ENCODE measurements around the gene LMF1.
"Not testable (repeated sequence)": the region's sequence is repeated elsewhere in the genome, so short reads cannot be mapped to it uniquely, and the experiment has no call there.

DNA sequence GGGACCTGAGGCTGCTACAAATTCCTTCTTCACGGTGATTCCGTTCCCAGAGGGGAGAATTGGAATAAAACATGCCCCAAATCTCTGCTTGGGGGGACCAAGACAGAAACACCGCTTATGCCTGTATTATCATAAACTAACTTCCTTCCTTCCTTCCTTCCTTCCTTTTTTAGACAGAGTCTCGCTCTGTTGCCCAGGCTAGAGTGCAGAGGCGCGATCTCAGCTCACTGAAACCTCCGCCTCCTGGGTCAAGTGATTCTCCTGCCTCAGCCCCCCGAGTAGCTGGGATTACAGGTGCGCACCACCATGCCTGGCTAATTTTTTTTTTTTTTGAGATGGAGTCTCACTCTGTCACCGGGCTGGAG lies 150.8 kb downstream of the LMF1 start:
- TF ChIP-seq, protein P1, sequence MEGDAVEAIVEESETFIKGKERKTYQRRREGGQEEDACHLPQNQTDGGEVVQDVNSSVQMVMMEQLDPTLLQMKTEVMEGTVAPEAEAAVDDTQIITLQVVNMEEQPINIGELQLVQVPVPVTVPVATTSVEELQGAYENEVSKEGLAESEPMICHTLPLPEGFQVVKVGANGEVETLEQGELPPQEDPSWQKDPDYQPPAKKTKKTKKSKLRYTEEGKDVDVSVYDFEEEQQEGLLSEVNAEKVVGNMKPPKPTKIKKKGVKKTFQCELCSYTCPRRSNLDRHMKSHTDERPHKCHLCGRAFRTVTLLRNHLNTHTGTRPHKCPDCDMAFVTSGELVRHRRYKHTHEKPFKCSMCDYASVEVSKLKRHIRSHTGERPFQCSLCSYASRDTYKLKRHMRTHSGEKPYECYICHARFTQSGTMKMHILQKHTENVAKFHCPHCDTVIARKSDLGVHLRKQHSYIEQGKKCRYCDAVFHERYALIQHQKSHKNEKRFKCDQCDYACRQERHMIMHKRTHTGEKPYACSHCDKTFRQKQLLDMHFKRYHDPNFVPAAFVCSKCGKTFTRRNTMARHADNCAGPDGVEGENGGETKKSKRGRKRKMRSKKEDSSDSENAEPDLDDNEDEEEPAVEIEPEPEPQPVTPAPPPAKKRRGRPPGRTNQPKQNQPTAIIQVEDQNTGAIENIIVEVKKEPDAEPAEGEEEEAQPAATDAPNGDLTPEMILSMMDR (IDR thresholded peaks at IDR 0.05) = not testable (repeated sequence)
- not testable (repeated sequence) for TF ChIP-seq EP300 (IDR thresholded peaks at IDR 0.05)

All from upper lobe of left lung (tissue), 4 donors.